NCI-H1092 (cell line): ENCODE results near the gene NUFIP2.
"Not testable (repeated sequence)": the region's sequence is repeated elsewhere in the genome, so short reads cannot be mapped to it uniquely, and the experiment has no call there.

Source experiments
- DNase-seq: peaks from one replicate; lab custom pipeline; 2025; lab: John Stamatoyannopoulos, UW

The NUFIP2 gene, protein sequence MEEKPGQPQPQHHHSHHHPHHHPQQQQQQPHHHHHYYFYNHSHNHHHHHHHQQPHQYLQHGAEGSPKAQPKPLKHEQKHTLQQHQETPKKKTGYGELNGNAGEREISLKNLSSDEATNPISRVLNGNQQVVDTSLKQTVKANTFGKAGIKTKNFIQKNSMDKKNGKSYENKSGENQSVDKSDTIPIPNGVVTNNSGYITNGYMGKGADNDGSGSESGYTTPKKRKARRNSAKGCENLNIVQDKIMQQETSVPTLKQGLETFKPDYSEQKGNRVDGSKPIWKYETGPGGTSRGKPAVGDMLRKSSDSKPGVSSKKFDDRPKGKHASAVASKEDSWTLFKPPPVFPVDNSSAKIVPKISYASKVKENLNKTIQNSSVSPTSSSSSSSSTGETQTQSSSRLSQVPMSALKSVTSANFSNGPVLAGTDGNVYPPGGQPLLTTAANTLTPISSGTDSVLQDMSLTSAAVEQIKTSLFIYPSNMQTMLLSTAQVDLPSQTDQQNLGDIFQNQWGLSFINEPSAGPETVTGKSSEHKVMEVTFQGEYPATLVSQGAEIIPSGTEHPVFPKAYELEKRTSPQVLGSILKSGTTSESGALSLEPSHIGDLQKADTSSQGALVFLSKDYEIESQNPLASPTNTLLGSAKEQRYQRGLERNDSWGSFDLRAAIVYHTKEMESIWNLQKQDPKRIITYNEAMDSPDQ

GRCh38 chr17:29293890-29294579, at the start of gene NUFIP2:
TSS of gene NUFIP2 (minus strand) at chr17:29294148. CDS start at chr17:29294059, 89 bp downstream.
- DNase-seq, result peak; percentile 99

DNA sequence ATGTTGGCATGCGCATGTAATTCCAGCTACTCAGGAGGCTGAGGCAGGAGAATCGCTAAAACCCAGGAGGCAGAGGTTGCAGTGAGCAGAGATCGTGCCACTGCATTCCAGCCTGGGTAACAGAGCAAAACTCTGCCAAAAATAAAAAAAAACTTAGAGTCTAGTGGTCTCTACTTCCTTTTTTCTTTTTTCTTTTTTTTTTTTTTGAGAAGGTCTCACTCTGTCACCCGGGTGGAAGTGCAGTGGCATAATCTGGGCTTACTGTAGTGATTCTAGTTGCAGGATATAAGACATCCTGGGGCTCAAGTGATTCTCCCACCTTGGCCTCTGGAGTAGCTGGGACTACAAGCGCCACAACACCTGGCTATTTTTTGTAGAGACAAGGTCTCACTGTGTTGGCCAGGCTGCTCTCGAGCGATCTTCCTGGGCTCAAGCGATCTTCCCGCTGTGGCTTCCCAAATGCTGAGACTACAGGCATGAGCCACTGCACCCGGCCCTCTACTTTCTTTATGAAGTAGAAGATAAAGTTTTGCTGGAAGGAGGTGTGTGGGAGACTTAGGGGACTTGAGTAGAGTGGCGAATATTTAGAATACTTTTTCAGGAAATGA, 48.3 kb upstream of the NUFIP2 start:
- DNase-seq, result no peak

GRCh38 chr17:29341726-29342125, 47.8 kb upstream of the NUFIP2 start:
- DNase-seq, result no peak

DNA sequence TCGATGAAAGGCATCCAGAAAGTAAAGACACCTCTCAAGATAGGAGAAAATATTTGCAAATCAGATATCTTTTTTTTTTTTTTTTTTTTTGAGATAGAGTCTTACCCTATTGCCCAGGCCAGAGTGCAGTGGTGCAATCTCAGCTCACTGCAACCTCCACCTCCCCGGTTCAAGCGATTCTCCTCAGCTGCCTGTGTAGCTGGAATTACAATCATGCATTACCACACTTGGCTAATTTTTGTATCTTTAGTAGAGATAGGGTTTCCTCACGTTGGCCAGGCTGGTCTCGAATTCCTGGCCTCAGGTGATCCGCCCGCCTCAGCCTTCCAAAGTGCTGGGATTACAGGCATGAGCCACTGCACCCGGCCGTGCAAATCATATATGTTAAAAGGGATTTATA, 45.1 kb upstream of the NUFIP2 start:
- DNase-seq, result not testable (repeated sequence)

DNA sequence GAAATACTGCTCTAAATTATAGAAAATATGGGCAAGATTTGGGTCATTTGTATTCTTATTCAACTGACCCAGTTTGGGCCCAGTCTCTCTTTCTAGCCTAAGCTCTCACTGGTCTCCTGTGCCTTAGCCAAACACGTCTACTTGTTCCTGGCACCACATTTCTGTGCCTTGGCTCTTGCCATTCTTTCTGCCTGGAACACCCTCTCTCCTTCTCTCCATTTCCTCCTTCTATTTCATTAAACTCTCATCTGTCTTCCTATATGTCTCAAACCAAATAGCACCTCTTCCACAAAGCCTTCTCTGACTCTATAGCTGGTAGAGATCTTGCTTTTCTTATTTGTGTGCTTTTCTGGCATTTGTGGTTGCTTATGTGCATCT, 37.7 kb upstream of the NUFIP2 start:
- no peak for DNase-seq

GRCh38 chr17:29331075-29331707, 37.2 kb upstream of the NUFIP2 start:
- no peak for DNase-seq

- no peak for DNase-seq
These were observed 33.5 kb upstream of the NUFIP2 start for GRCh38 chr17:29327412-29327811.

DNA sequence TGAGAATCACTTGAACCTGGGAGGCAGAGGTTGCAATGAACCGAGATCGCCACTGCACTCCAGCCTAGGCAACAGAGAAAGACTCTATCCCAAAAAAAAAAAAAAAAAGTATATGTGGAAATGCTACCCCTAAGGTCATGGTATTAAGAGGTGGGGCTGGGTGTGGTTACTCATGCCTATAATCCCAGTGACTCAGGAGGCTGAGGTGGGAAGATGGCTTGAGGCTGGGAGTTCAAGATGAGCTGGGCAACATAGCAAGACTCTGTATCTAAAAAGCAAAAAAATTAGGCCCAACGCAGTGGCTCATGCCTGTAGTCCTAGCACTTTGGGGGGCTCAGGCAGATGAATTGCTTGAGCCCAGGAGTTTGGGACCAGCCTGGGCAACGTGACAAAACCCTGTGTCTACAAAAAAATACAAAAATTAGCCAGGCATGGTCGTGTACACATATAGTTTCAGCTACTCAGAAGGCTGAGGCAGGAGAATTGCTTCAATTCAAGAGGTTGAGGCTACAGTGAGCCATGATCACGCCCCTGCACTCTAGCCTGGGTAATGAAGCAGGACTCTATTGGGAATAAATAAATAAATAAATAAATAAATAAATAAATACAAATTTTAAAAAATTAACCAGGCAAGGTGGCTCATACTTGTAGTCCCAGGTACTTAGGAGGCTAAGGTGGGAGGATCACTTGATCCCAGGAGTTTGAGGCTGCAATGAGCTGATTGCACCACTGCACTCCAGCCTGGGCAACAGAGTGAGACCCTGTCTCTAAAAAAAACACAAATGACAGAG, 32.3 kb upstream of the NUFIP2 start:
- DNase-seq, result no peak

DNA sequence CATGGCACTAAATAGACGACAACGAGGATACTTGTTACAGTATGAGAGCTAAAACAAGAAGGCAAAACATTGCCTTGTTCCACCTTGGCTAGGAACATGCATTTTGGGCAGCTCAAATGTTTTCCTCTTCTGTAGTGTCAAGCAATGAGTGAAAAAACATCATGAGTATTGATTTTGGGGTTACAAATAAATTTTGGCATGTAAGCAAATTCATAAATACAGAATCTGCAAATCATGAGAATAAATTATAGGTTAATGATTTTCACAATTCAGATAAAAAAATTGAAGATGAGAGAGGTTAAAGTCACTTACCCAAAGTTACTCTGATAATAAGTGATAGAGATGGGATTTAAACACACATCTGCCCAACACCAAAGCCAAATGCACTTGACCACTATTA, 28.4 kb upstream of the NUFIP2 start:
- no peak for DNase-seq

DNA sequence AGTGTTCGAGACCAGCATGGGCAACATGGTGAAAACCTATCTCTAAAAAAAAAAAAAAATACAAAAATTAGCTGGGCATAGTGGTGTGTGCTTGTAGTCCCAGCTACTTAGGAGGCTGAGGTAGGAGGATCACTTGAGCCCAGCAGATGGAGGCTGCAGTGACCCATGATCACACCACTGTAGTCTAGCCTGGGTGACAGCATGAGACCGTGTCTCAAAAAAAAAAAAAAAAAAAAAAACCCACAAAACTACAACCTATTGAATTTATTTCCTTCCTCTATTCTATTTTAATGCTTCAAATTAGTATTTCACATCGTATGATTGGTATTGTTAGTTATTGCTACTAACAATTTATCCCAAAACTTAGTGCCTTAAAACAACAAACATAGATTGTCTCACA, 9.4 kb upstream of the NUFIP2 start:
- DNase-seq, result no peak

DNA sequence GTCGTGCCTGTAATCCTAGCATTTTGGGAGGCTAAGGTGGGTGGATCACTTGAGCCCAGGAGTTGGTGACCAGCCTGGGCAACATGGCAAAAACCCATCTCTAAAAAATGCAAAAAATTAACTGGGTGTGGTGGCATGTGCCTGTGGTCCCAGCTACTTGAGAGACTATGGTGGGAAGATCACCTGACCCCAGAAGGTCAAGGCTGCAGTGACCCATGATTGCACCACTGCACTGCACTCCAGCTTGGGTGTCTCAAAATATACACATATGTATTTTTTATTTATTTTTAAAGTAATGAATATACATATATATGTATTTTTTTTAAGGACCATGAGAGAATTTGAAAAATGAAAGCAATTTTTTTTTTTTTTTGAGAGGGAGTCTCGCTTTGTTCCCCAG, 5.1 kb upstream of the NUFIP2 start:
- DNase-seq, result no peak

GRCh38 chr17:29295420-29295819, 1.5 kb upstream of the NUFIP2 start:
- DNase-seq, result no peak

DNA sequence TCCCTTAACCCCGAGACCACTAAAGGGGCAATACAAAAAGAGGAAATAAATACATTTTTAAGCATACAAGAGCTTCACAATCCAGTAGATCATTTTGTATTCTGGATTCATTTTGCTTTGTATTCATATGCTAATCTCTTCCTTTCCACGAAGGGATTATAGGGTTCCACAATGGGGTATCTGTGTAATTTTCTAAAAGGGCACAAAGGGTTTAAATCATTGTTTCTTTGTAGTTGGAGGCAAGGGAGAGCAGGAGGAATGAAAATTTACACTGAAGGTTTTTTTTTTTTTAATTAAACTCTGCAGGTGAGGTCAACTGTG, 592 bp upstream of the NUFIP2 start:
- DNase-seq, result no peak

DNA sequence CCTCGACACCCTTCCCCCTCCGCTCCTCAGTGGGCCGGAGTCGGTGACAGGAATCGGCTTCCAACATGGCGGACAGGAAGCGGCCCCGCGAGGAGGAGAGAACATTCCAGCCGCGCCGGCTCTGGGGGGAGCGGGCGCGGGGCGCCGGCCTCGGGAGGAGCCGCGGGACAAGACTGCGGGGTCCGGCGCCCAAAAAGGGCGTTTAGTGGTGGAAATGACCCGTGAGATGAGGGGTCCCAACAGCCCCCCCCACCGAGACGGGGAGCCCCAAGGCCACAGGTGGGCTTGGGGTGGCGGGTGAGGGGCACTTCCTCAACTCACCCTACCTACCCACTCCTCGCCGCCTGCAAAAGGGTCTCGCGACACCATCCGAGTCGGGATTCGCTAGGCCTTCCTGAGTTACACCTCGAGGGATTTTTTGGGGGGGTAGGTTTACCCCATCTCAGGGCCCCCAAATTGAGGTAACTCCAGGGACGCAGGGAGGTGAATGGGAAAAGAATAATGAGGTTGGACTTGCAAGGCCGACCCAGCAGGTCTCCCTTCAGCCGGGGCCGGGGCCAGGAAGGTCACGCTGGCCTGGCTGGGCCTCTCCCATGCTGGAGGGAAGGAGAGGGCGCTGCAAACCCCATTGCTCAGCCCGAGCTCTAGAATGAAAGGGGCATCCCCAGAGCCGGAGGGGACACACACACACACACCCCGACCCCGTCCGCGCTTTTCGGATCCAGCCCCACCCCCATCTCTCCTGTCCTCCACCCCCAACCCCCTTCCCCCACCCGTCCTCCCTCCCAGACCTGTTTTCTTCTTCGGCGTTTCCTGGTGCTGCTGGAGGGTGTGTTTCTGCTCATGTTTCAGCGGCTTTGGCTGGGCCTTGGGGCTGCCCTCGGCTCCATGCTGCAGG, 707 bp downstream of the NUFIP2 start:
- DNase-seq, result peak; percentile 54

DNA sequence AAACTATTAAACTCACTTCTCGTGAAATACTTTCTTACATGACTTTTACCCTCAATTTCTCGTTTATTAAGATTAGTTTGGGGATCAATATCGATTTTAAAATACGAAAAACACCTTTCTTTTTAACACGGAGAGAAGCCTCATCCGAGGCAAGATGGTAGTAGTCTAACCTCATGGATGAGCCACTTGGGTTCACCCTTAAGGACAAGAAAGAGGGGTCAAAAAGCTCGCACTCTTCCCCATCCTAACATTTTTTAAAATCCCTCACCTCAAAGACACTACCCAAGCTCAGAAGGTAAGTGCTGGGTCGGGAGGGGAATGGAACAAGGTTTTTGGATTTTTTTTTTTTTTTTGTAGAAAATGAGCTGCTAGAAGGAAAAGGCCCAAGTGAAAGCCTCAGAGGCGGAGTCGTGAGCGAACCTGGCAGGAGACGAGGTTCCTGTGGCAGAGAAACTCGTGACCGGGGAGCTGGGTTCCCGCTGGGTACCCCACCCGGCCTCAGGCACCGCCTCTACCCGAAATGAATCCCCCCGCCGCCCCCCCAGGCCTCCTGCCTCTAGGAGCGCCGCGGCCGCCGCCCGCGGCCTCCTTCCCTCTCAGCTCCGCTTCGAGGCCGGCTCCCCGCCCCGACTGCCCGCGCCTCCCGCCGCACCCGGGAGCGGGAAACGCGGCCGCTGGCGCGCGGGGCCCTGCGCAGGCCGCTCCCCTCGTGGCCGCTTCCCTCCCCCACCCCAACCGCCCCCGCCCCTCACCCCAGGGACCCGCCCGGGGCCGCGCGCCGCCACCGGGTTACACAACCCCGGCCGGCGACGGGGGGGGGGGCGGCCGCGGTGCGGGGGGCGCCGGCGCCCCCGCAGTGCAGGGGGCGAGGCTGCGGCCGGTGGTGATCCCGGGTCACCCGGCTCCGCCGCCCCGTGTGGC, 1.6 kb downstream of the NUFIP2 start:
- peak; percentile 47 for DNase-seq

- DNase-seq, result peak; percentile 51
These were observed 2.7 kb downstream of the NUFIP2 start for GRCh38 chr17:29291163-29291752.

GRCh38 chr17:29289852-29290251, 4.1 kb downstream of the NUFIP2 start:
- no peak for DNase-seq

- DNase-seq, result no peak
These were observed 10.0 kb downstream of the NUFIP2 start for GRCh38 chr17:29283961-29284360.

- DNase-seq, result no peak
These were observed 10.5 kb downstream of the NUFIP2 start for GRCh38 chr17:29283496-29283895.
